GM19463 (cell line): ENCODE data around the gene R3HDM4.

Experiments used
- ATAC-seq: cut with Tn5 transposase; IDR thresholded peaks from one replicate; pipeline ENCODE4 v1.9.1; 2021; ENCODE audit warnings: mild to moderate bottlenecking, moderate library complexity; ENCODE audit not compliant: unreplicated experiment

The R3HDM4 gene

DNA sequence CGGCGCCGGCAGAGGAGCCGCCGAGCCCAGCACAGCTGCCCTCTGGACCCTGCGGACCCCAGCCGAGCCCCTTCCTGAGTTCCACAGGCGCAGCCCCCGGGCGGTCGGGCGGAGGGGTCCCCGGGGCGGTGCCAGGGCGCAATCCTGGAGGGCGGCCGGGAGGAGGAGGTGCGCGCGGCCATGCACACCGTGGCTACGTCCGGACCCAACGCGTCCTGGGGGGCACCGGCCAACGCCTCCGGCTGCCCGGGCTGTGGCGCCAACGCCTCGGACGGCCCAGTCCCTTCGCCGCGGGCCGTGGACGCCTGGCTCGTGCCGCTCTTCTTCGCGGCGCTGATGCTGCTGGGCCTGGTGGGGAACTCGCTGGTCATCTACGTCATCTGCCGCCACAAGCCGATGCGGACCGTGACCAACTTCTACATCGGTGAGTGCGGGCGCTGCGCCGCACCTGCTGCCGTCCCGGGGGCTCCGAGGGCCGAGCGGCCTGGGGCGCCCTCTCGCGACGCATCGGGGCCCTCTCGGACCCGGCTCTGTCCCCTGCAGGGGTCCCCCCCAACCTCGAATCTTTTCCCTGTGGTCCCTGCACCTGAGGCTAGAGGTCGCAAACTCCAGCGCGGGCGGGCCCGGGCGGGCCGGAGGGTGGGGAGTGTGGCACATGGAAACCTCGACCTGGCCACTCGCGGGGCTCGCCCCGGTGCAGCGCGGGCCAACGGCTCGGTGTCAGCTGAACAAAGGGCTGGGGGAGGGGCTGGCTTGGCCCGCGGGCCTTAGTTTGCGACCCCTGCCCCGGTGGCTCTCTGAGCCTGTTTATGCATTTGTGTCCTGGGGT is 4.5 kb upstream of the R3HDM4 start, which contains the start of gene KISS1R:
TSS of gene KISS1R (plus strand) at position 11 of the 829 bp plus-strand sequence. CDS start at position 181, 170 bp downstream.
- no peak for ATAC-seq

DNA sequence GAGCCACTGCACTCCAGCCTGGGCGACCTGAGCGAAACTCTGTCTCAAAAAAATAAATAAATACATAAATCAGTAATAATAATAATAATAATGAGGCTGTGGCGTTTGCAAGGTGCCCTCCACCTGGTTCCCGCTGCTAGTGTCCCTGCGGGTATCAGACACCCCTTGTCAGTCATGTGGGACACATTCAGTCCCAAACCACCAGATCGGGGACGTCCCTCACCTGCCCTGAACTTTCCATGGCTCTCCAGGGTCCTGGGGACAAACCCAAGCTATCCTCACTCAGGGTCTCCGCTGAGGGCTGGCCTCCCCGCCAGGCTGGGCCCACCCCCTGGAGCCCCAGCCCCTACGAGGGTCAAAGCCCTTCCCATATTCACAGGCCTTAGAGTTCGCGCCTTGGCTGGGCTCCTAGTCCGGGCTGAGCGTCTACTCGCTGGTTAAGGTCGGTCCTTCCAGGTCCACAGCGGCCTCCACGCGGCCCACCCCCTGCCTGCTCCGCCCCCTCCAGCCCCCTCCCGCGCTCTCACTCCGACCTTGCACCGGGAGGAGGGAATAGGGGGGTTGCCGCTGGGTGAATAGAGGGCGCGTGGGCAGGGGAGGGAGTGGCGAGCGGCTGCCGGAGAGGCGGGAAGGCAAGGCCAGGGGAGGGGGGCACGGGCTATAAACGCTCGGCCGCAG is 3.8 kb upstream of the R3HDM4 start:
- no peak for ATAC-seq

DNA sequence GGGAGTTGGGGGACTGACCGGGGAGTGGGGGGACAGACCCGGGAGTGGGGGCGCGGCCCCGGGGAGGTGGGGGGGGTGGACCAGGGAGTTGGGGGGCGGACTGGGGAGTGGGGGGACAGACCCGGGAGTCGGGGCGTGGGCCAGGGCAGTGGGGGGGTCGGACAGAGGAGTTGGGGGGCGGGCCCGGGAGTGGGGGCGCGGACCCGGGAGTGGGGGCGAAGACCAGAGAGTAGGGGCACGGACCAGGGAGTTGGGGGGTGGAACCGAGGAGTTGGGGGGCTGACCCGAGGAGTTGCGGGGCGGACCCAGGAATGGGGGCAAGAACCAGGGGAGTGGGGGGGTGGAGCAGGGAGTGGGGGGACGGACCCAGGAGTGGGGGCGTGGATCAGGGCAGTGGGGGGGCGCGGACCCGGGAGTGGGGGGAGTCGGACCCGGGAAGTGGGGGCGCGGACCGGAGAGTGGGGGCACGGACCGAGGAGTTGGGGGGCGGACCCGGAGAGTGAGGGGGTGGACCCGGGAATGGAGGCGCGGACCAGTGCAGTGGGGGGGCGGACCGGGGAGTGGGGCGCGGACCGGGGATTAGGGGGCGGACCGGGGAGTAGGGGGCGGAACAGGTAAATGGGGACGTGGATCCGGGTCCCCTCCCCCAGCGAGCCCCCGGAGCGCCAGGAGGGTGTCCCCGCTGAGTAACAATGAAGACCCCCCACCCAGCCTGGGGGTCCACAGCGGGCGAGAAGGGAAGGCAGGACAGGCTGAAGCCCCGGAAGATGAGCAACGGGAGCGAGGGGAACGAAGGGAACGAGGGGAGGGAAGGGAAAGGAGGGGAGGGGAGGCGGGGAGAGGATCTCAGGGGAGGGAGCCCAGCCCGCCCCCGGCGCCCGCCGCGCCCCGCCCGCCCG is 589 bp downstream of the R3HDM4 start:
- ATAC-seq, result no peak

DNA sequence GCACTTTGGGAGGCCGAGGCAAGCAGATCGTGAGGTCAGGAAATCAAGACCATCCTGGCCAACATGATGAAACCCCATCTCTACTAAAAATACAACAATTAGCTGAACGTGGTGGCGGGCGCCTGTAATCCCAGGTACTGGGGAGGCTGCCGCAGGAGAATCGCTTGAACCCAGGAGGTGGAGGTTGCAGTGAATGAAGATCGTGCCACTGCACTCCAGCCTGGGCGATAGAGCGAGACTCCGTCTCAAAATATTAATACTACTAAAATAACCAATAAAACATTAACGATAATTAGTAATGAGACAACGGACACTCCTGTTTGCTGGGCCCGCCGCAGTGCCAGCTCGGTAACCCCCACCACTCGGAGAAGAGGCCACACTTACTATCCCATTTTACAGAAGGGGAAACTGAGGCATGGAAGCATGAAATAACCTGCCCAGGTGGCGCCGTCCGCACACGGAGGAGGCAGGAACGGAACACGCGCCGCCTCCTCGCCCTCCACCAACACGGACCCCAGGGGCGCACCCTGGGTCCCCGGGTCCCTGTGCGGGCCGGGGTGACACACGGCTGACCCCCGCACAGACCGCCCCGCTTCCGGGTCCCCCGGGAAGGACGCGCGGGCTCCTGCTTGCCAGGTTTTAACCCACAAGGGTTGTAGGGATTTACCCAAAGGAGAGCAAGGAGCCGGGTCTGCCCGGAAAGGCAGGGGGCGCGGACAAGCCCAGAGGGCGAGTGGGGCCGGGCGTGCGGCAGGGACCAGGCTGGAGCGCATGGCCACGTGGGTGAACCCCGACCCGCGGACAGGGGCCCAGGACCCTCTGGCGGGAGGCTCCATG is 1.6 kb downstream of the R3HDM4 start:
- ATAC-seq, result no peak

DNA sequence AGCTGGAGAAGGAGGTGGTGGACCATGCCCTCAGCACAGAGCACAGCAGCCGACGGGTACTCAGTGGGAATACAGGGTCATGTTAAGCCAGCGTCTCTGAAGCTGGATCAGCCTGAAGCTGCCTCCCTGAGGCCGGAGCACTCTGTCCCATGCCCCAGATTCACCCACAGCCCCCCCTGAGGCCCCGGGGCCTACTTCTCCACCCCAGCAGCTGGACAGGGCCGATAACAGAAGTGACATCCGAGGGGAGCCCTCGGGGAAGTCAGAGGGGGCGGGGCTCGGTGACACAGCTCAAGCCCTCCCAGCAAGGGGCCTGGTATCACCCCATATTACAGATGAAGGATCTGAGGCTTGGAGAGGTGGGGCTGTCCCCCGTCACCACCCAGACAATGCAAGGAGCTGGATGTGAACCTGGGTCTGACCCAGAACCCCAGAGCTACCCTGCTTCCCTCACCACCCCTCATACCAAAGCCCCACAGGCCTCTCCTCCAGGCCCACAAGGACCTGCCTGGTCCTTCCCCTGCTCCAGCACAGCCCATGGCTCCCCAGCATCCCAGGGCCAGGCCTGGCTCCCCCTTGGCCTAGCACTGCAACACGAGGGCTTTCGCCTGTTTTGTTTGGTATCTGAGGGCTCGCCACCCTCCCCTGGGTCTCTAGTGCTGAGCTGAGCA is 5.7 kb downstream of the R3HDM4 start:
- no peak for ATAC-seq

DNA sequence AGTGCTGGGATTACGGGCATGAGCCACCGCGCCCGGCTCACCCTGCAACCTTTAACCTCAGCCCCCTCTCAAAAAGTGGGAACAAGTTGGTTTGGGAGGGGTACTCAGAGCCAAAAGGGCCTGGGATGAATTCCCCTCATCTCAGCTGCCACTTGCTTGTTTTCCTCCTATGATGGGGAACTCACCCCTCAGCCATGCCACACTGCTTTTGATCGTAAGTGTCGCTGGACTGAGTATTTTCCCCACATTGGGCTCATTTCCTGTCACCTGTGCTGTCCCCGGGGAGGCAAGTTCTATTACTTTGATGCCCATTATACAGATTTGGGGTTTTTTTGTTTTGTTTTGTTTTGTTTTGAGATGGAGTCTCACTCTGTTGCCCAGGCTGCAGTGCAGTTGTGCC is 6.5 kb downstream of the R3HDM4 start:
- no peak for ATAC-seq

DNA sequence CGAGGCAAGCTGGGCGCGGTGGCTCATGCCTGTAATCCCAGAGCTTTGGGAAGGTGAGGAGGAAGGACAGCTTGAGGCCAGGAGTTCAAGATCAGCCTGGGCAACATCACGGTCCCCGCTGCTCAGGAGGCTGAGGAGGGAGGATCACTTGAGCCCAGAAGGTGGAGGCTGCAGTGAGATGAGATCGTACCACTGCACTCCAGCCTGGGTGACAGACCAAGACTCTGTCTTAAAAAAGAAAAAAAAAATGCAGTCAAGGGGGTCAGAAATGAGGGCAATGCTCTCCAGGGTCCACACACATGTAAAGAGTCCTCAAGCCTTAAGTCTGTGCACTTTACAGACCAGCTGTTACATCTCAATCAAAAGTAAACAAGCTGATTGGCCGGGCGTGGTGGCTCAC is 8.5 kb downstream of the R3HDM4 start:
- ATAC-seq, result no peak

DNA sequence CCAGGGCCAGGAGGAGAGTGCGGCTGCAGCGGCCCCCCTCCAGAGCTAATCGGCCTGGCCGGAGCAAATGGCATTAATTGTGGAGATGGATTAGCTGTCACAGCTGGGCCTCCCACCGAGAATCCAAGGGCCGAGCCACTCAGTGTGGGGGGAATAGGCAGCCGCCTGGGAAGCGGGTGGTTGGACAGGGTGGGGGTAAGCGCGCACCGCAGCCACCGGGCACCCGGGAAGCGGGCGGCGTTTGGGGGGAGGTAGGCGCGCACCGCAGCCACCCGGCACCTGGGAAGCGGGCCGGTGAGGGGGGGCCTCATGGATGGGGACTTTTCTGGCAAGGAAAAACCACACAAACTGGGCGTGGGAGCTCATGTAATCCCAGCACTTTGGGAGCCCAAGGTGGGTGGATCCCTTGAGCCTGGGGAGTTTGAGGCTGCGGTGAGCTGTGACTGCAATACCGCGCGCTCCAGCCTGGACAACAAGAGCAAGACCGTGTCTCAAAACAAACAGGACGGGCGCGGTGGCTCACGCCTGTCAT is 9.7 kb downstream of the R3HDM4 start:
- ATAC-seq, result no peak

DNA sequence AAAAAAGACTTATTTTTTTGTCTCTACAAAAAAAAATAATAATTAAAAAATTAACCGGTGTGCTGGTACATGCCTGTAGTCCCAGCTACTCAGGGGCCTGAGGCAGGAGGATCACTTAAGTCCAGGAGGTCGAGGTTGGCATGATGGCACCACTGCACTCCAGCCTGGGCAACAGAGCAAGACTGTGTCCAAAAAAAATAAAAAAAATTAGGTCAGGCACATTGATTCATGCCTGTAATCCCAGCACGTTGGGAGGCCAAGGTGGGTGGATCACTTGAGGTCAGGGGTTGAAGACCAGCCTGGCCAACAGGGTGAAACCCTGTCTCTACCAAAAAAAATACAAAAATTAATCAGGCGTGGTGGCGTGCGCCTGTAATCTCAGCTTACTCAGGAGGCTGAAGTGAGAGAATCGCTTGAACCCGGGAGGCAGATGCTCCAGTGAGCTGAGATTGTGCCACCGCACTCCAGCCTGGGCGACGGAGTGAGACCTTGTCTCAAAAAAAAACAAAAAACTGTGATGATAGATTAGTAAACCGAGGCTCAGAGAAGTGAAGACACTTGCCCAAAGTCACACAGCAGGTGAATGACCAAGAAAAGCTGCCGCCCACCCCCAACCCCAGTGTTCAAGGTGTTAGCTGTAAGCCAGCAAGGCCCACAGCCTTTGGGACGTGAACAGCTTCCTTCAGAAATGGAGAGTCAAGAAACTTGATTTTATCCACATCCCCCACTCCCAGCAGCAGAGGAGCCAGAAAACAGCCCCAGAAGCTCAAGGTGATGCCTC is 10.4 kb downstream of the R3HDM4 start:
- ATAC-seq, result no peak

DNA sequence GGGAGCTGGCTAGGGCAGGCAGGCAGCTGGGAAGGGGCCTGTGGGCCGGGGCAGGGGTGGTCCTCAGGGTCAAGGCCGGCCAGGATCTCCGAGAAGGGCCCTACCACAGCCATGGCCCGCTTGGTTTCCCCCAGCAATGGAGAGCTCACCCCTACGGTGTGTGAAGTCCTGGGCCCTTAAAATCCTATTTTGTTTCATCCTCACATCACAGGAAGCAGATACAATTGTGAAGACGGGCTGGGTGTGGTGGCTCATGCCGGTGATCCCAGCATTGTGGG is 11.0 kb downstream of the R3HDM4 start:
- no peak for ATAC-seq

DNA sequence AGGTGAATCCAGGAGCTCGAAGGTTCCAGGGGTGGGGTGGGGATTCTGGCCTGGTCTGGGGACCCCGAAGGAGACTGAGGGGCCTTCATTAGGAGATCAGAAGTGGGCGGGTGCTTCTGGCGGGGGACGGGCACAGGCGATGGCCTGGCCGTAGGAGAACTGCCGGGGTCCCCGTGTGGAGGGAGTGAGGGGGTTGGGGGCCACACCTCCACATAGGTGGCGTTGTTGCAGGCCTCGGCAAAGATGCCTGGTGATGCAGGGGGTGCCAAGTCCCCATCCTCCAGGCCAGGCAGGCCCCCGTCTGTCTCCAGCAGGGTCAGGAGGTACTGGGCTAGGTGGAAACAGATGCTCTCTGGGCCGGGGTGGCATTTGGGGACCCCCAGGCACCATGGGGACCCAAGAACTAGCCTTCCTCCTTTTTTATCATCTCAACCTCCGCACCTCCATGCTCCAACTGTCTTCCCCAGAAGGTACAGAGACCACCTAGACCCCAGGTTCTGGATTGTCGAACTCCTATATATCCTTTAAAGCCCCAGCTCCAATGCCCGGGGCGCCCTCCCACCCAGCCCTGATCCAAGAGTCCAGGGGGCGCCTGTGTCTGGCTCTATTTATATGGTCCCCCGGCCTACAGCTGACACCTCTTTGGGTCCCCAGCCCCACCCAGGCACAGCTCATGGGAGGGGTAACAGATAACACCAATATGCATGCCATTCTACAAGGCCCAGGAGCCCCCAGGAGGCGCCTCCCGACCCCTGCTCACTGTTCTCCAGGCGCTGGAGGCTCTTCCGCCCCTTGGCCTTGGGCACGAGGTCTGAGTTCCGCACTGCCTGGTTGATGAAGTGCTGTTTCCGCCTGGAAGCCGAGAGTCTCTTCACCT is 11.6 kb downstream of the R3HDM4 start:
- no peak for ATAC-seq

DNA sequence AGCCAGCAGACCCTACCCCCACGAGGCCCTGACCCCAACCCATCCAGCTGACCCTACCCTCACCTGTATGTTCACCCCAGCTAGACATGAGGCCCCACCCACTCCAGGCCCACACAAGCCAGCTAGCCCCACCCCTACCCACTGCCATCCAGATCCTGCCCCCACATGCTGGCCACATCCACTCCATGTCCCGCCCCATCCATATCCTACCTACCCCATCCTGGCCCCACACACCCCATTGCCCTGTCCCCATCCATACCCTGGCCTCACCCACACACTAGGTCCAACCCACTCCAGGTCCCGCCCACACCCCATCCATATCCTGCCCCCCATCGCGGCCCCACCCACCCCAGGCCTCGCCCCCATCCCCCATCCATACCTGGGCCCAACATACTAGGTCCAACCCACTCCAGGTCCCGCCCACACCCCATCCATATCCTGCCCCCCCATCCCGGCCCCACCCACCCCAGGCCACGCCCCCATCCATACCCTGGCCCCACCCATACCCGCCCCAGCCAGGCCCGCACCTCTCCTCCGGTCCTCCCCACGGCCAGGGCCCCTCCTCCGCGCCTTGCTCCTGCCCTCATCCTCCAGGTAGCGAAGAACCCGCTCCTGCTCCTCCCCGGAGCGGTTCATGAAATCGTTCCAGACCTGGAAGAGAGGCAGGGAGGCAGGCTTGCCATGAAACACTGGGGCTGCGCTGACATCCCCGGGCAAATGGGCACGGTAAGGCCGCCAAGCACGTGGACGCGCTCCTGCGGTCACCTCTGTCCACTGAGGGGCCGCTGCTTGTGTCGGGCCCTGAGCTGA is 12.5 kb downstream of the R3HDM4 start:
- ATAC-seq, result no peak

DNA sequence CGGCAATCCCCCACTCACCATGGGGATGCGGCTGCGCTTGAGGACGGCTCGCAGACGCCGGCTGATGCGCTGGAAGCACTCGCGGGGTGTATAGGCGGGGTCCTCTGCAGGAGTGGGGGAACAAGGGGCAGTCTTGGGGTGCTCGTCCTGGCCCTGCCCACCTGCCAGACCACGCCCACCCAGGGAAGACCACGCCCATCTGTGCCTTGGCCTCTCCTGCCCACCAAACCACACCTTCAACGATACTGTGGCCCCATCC is 13.0 kb downstream of the R3HDM4 start:
- ATAC-seq, result no peak

DNA sequence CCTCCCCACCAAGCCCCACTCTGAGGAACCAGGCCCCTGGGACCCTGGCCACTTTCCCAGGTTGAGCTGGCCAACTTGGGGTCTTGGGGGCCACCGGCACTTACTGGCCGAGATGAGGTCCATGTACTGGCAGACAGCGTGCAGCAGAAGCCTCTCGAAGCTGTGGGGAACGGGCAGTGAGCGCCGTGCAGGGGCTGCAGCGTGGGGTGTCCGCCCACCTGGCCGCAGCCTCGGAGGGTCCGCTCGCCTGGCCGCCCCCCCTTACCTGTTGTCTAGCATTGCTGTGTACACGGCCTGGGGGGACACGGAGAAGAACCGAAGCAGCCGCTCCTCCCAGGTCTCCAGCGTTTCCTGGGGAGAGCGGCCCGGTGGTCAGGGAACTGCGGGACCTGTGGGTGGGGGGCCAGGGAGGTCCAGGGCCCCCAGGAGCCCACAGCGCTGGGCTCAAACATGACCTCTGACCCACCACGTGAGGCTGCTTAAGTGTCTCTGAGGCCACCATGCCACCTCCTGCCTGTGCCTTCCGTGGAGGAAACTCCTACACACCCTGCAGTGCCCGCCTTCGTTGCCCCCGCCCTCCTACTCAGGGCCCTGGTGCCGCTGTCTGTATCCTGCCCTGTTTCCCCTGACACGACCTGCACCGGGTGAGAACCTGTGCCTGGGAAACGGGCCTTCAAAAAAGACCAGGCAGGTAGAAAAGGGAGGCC is 13.5 kb downstream of the R3HDM4 start:
- no peak for ATAC-seq

DNA sequence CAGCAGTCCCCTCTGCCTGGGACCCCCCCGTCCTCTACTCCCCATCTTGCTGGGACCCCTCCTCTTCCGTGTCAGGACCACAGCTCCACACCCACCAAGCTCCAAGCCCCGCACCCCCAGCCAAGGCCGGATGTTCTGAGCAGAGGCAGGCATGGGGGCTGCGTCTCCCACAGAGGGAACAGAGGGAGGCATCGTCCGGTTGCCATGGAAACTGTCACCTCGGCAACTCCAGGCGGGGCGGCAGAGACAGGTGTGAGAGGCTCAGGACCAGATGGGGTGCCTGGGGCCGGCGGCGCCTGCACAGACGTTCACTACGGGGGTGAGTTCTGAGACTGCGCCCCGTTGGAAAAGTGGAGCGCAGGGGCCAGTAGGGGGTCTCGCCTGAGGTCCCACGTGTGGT is 14.4 kb downstream of the R3HDM4 start:
- no peak for ATAC-seq

DNA sequence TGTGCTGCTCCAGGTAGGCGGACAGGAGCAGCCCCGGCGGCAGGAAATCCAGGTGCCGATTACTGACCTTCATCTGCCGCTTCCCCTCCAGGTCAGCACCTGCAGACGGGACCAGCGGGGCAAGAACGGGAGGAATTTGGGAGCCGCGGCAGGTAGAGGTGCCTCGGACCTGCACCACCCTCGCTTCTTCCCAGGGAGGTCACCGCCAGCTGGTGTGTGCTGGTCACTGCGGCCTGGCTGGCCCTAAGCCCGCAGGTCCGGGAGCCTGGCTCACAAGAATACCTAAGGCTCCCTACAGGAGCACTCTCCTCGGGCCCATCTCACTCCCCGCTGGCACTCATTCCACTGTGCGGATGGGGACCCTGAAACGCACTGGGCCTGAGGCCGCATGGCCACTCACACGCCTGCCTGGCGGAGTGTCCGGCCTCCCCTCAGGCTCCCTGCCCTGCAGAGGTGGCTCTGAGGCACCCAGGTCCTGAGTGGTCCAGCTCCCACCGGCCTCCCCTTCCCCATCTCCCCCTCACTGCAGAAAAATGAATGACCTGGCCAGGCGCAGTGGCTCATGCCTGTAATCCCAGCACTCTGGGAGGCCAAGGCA is 15.5 kb downstream of the R3HDM4 start:
- no peak for ATAC-seq

DNA sequence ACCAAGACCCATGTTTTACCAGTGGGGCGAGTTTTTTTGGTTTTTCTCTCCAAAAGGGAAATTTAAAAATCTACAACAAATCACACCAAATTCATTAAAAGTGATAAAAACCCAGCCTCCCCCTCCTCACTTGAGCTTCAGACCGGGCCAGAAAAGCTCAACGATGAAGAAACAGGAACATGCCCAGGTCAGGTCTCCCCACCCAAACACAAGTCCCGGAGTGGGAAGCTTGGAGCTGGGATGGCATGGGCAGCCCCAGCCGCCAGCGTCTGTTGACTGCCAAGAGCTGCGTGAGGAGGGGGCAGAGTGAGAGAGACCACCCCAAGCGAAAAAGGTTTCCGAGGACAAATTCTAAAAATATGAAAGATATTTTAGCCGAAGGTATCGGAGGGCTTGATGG is 16.0 kb downstream of the R3HDM4 start:
- no peak for ATAC-seq
